Muscle of back (tissue), 11 donors: ENCODE measurements around the gene EGR1. TPM values are rescaled to one million over a fixed set of nuclear protein-coding genes. Genes with fewer than 3 reads are reported as not detected.
"Not testable (repeated sequence)": the region's sequence is repeated elsewhere in the genome, so short reads cannot be mapped to it uniquely, and the experiment has no call there.

Experiments used
- DNase-seq, 3 donors: peaks; one replicate each; pipeline versions ENCODE4 v3.0.0 to v3.0.0-alpha.2; 2013
- polyA plus RNA-seq, 10 donors: library from polyadenylated mRNA; unstranded; fragments of 120-200 nt; gene quantifications; one replicate each; pipeline ENCODE4 v1.2.1, GENCODE V29; 2013; ENCODE audit not compliant: insufficient read length in 10 of 10

Gene EGR1
- polyA plus RNA-seq, 10 donors: 52.7 to 1,010 (median 186) TPM

DNA sequence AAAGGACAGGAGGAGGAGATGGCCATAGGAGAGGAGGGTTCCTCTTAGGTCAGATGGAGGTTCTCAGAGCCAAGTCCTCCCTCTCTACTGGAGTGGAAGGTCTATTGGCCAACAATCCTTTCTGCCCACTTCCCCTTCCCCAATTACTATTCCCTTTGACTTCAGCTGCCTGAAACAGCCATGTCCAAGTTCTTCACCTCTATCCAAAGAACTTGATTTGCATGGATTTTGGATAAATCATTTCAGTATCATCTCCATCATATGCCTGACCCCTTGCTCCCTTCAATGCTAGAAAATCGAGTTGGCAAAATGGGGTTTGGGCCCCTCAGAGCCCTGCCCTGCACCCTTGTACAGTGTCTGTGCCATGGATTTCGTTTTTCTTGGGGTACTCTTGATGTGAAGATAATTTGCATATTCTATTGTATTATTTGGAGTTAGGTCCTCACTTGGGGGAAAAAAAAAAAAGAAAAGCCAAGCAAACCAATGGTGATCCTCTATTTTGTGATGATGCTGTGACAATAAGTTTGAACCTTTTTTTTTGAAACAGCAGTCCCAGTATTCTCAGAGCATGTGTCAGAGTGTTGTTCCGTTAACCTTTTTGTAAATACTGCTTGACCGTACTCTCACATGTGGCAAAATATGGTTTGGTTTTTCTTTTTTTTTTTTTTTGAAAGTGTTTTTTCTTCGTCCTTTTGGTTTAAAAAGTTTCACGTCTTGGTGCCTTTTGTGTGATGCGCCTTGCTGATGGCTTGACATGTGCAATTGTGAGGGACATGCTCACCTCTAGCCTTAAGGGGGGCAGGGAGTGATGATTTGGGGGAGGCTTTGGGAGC lies 3.1 kb downstream of the EGR1 start:
- DNase-seq: peak in 1 of 3 donors; percentile 14

DNA sequence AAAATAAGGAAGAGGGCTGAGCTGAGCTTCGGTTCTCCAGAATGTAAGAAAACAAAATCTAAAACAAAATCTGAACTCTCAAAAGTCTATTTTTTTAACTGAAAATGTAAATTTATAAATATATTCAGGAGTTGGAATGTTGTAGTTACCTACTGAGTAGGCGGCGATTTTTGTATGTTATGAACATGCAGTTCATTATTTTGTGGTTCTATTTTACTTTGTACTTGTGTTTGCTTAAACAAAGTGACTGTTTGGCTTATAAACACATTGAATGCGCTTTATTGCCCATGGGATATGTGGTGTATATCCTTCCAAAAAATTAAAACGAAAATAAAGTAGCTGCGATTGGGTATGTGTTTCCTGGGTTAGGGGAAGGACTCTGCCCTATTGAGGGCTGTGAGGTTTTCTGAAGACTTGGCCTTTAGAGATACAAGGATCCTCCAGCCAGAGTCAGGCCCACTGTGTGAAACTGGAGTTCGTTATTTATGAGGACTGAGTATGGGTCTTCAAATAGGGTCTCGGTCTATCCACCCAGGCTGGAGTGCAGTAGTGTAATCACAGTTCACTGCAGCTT lies 3.8 kb downstream of the EGR1 start:
- peak; percentile 21 to 83 (median 76) for DNase-seq

DNA sequence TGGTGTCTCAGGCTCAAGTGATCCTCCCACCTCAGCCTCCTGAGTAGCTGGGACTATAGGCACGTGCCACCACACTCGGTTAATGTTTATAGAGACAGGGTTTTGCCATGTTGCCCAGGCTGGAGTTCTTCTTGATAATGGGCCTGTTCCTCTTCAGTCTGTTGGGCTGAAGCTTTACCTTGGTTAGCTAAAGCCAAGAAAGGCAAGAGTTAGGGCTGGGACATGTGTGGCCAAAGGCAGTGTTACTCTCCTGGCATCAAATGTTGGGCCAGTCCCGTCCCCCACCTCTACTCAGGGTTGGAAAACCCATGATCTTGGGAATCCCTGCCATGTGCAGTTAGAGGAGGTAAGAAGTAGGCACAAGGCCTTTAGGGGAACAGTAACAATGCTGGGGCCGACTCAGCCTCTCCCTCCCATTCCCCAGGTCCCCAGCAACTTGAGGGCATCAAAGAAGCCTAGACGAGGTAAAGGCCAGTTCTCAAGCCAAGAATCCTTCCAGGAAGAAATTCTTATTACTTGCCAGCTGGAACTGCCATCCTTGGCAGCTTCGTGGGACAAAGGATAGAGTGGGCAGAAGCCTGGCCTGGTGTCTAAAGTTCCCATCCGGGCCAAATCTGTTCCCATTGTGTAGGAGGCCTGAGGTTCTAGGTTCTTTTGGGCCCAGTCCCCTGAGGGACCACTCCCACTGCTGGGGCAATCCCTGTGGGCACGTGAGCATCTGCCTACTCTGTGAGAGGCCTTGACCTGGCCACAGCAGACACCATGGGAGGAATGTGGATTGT lies 4.5 kb downstream of the EGR1 start:
- DNase-seq: peak; percentile 49 to 92 (median 85)

DNA sequence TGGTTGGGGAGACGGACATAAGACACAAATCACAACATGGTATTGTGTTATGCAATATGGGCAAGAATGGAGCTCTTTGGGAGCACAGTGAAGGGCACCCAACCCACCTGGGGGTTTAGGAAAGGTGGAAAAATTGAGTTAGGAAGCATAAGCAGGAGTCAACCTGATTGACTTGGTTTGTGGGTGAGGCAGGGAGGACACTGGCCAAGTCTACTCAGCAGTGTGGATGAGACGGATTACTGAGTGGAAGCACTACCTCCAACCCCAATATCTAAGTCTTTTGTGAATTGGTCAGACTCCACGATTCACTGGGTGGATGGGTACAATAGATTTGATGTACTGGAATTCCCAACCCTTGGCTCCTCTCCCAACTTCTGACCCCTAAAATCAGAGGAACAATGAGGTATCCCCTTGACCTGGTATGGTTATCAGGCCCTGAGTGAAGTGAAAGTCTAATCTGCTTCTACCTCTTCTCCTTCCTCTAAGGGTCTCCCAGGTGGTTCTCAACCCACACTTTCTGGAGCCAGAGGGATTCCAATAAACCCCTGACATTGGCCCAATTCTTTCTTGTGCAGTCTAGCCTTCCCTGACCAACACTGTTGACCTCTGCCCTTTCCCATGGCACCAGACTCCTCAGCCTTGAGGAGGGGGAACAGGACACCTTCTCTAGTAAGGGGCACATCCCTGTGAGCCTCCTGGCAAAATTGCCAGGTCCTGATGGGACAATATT lies 5.2 kb downstream of the EGR1 start:
- peak in 2 of 3 donors; percentile 44 to 76 for DNase-seq

DNA sequence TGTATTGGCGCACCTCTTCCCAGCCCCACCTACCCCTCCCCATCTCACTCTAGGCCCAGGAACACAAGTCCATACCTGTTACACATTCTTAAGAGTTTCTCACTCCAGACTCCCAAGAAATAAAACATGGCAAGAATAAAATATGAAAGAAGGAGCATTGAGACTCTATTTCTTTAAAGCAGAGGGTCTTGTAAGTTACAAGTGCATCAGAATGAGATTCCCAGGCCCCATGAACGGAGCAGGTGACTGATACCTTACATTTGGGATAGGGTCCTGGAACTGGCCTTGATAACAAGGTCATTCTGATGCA lies 5.7 kb downstream of the EGR1 start:
- DNase-seq: peak in 2 of 3 donors; percentile 15 to 53

DNA sequence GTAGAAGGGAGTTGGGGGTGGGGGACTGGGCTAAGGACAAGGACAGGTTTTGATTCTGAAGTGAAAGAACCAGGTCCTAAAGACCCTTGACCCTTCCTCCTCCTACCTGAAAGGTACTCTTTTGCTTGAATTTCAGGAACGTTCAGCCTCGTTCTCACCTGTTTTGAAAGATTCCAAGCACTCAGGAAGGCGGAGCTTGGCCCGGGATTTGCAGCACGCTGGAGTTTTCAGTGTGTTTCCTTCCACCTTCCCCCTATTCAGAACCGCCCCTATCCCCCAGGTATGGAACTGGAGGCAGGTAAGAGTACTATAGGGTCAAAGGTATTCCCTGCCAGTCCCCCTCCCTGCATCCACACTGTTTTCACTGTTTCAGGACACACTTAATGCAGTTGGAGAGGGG lies 7.1 kb downstream of the EGR1 start:
- no peak for DNase-seq

DNA sequence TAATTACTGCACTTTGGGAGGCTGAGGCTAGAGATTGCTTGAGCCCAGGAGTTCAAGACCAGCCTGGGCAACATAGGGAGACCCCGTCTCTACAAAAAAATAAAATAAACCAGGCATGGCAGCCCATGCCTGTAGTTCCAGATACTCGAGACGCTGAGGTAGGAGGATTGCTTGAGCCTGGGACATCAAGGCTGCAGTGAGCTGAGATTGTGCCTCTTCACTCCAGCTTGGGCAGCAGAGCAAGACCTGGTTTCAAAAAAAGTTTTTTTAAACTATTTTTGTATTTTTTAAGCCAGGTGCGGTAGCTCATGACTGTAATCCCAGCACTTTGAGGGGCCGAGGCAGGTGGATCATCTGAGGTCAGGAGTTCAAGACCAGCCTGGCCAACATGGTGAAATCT lies 7.9 kb downstream of the EGR1 start:
- not testable (repeated sequence) for DNase-seq

DNA sequence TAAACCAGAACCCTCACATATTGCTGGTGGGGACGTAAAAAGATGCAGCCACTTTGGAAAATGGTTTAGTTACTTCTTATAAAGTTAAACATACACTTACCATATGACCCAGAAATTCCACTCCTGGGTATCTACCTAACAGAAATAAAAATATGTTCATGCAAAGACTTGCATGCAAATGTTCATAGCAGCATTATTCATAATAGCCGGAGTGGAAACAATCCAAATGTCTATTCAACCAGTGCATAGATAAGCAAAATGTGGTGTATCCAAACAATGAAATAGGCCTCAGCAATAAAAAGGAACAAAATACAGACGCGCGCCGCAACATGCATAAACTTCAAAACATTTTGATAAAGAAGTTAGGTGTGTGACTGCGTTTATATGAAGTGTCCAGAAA lies 11.6 kb downstream of the EGR1 start:
- no peak for DNase-seq

DNA sequence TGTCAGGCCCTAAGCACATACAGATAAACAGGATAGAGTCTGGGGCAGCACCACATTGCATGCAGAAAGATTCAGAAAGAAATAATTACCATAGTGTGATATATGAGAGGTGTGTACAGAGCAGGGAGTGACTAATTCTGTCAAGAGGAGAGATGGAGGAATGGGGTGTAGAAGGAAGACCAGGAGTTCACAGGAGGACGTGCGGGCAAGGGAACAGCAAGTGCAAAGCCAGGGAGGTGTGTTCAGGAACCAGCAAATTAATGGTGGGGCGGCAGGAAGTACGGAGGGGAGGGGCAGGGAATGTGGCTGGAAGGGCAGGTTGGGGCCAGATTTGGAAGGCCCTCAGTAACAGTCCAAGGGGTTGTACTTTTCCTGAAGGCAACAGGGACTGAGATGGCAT lies 17.4 kb downstream of the EGR1 start:
- DNase-seq: no peak

DNA sequence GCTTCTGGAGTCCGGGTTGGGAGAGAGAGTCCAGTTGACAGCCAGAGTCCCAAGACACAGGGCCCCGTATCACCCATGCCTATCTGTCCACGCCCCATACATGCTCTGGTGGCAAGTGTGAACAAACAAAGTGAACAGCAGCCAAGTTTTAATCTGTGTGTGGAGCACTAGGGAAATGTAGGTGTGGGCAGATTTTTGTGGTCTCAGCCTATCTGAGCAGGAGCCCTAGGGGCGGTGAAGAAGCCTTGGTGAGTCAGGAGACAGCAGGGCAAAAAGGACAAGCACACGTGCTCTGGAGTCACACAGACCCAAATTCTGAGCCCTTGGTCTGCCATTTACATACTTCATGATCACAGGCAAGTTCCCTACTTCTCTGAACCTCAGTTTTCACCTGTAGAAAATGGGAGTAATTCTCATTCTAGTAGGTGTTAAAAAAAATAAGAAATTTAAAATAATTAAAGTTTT lies 23.2 kb downstream of the EGR1 start:
- DNase-seq: no peak

DNA sequence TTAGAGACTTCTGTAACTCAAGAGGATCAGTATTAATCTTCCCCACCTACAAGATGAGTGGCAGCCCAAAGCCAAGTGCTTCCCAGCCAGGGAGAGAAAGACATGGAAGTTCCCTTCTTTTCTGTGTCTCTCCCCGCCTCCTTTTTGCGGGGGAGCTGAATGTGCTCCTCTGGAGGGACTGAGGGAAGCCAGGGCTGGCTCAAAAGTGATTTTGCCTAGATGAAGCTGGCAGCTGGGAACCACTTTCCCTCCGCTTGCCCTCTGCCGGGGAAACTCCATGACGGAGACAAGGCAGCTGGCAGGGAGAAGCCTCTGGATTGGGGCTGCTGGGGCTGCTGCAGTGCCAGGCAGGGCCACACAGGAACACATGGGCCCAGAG lies 24.4 kb downstream of the EGR1 start:
- DNase-seq: peak; percentile 15 to 54 (median 33)

DNA sequence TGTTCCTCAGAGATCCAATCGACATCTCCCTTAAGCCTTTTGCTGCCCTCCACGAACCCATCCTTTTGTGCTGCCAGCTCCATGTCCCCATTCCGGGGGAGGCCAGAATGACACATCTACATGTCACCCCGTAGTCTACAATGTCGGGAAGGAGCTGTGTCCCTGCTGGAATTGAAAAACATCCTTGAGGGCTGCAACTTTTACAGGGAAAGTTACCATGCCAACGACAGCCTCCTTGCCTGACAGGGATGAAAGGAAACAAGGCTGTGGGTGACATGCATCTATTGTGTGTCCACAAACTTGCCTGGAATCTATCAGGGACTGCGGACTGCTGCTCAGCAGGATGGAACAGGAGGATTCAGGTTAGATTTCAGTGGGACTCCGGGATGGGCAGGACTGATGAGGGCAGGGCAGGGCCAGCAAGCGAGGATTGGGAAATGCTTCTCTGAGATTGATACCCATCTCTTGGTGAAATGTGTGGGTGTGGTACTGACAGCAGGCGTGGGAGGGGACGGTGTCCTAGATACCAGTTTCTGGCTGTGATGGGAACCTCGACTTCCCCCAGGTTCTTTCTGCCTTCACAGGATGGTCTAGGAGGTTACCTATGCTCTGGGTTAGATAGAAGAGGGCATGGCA lies 25.5 kb downstream of the EGR1 start:
- DNase-seq: no peak

DNA sequence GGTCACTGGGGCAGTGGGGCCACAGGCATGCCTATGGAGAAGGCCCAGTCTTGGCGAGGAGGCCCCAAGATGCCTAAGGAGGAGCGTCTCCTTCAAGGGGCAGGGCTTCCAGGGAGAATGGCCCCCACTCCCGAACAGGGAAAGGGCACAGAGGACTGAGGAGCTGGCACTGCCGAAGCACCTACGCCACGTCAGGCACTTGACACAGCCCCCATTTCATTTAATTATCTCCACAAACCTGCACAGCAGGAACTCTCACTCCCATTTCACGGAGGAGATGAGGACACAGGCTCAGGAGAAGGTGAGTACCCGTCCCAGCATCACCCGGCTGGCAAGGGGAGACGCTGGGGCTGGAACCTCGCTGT lies 26.0 kb downstream of the EGR1 start:
- DNase-seq: no peak

DNA sequence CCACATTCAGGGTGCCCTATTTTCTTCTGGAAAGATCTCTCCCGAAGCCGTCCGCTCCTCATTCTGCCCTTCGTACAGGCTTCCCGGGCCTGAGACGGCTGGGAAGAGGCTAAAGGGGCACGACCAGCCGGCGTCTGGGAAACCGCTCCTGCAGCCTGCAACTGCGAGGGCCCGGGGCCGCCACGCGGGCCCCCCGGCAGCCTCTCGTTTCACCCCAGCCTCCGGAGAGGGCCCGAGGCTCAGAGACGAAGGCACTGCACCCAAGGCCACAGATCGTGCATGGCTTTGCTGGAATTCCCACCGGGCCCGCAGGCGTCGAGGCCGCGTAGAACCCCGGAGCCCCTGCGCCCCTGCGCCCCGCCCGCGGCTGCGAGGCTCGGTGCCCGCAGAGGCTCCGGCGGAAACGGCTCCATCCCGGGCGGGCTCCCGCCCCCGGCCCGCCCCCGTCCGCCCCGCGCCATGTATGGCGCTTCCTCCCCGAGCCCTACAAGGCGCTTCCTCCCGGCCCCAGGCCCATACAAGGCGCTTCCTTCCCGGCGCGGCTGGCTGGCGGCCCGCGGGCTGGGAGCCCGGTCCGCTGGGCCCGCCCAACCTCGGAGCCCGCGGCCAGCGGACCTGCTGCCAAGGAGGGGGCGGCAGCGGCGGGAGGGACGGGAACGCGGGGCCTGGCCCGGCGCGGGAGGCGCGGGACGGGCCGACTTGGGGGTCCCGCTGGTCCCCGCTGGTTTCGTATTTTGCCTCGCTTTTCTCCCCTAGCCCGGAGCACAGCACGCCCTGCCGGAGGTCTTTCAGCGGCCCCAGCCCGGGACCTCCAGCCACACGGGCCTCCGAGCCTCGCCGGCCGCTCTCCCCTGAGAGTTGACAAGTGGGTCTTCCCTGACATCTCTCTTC lies 26.6 kb downstream of the EGR1 start:
- DNase-seq: peak; percentile 93 to 97 (median 95)

DNA sequence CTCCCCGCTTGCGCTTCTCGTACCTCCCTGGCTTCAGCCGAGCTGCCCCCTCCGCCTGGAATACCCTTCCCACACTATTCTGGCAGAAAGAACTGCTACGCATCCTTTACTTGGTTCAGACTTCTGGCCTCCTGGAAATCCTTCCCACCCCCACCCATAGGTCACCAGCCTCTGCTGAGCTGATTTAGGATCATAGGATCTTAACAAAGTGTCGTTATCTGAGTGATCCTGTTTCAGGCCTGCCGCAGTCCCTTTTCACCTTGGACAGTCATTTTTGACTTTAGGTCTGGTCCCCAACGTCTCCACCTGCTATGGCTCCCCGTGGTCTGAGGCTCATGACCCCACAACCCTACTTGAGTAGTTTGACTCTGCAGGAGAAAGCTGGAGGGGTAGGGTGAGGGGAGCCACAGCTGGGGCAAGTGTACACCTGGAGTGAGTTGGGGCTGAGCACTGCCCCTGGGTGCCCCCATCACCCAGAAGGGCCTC lies 27.3 kb downstream of the EGR1 start:
- no peak for DNase-seq

DNA sequence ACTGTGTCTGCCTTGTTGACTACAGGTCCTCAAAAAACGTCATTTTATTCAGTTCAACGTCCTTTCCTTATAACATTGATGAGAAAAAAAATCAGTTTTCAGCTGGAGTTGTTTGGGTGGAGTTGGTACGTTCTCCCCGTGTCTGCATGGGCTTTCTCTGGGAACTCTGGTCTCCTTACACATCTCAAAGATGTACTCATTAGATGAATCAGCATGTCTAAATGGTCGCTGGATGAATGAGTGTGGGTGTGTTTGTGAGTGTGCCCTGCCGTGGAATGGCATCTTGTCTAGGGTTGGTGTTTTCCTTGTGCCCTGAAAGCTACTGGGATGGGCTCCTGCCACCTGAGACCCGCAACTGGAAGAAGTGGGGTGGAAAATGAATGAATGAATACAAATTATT lies 30.1 kb downstream of the EGR1 start:
- no peak for DNase-seq

DNA sequence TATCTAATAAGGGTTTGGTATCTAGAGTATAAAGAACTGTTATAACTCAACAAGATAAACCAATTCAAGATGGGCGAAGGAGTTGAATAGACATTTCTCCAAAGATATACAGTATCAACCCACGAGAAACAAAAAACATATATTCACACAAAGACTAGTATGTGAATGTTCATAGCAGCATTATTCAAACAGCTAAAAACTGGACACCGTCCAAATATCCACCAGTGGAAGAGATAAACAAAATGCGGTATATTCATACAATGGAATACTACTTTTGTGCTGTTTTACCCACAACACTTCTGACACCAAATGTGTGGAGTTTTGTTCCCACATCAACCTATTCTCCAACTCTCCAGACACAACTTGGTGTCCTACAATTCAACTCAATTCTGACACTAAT lies 33.1 kb downstream of the EGR1 start:
- no peak for DNase-seq

DNA sequence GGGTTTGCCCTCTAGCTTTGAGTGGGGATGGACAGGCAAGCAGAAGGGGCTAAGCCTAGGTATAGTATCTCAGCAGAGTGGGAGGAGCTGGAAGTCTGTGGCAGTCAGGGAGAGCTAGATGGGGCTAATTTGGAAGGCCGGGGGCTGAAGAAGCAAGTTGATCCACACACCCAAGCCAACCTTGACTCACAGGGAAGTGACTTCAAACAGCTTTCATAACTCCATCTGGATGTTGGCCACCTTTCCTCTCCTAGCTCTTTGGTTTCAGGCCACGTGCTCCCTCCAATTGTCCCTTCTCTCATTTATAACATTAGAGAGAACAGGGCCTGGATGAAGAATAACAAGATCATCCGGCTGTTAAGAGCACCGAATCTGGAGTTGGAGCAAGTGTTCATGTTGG lies 36.8 kb downstream of the EGR1 start:
- no peak for DNase-seq

DNA sequence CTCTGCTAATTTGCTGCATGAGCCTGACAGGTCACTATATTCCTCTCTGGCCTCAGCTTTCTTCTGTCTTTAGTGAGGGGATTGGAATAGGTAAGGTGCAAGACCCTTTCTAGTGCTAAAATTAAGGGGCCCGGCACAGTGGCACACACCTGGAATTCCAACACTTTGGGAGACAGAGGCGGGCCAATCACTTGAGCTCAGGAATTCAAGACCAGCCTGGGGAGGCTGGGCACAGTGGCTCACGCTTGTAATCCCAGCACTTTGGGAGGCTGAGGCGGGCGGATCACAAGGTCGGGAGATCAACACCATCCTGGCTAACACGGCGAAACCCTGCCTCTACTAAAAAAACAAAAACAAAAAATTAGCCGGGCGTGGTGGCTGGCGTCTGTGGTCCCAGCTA lies 37.2 kb downstream of the EGR1 start:
- DNase-seq: no peak

DNA sequence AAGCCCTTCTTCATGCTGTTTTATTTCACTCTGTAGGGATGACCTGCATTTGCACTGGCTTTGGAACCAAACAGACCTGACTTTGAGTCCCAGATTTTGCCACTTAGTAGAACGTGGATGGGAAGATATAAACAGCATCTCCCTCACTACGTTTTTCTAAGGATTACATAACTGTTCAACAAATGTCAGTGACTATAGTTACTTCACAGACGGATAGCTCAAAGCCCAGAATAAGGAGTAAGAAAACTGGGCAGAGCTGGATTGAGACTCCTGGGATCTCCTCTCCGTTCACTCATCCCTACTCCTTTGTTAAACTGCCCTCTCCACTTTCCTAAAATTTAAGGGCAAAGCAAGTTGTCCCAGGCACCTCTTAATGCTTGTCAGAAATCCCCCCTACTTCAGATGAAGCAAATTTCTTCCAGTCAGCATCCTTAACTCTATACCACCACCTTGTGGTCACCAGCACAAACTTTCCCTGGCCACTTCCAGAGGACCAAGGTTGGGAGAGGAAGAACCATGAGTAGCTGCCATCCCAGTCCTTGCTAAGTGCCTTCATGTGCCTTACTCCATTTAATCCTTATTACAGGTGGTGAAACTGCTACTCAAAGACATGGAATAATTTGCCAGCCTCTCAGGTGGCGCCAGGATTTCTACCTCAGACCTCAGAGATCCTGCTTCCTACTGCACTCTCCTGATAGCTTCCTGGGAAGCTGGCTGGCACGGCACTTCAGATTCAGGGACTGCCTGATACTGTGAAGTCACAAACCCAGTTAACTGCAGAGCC lies 38.4 kb downstream of the EGR1 start:
- DNase-seq: peak; percentile 53 to 82 (median 72)
